Fibroblast of the aortic adventitia (primary cell): ENCODE measurements around the gene TMEM204. TPM values are rescaled to one million over a fixed set of nuclear protein-coding genes. Genes with fewer than 3 reads are reported as not detected.
A peak's percentile ranks its signal among the peaks of the same experiment; 100 is the strongest.

ENCODE experiments used
- DNase-seq: peaks from one replicate; pipeline ENCODE4 v3.0.0-alpha.2; 2010; ENCODE audit warnings: low read depth
- H3K4me3 ChIP-seq: 2 replicates; pipeline ENCODE4 v1.5.1; 2011; ENCODE audit warnings: low read depth, mild to moderate bottlenecking, control low read depth, low read length, moderate library complexity
- total RNA-seq: library from RNA; depleted of rRNA; stranded (reverse); fragments of >200 nt; gene quantifications from 2 replicates; pipeline ENCODE4 v1.2.3, GENCODE V29; 2012; ENCODE audit warnings: low replicate concordance
- TF ChIP-seq, protein P1 (sequence below): IDR thresholded peaks from 2 replicates; pipeline ENCODE4 v1.5.1; 2011; ENCODE audit warnings: mild to moderate bottlenecking, low read length, control low read depth, inconsistent platforms; ENCODE audit not compliant: insufficient read depth

TMEM204 gene
- total RNA-seq, 1 donor: 22.1 TPM

GRCh38 chr16:1532771-1533170 lies 695 bp upstream of the TMEM204 start:
- peak overlapping the region; percentile 87 for H3K4me3 ChIP-seq
- no peak for DNase-seq
- TF ChIP-seq, protein P1, sequence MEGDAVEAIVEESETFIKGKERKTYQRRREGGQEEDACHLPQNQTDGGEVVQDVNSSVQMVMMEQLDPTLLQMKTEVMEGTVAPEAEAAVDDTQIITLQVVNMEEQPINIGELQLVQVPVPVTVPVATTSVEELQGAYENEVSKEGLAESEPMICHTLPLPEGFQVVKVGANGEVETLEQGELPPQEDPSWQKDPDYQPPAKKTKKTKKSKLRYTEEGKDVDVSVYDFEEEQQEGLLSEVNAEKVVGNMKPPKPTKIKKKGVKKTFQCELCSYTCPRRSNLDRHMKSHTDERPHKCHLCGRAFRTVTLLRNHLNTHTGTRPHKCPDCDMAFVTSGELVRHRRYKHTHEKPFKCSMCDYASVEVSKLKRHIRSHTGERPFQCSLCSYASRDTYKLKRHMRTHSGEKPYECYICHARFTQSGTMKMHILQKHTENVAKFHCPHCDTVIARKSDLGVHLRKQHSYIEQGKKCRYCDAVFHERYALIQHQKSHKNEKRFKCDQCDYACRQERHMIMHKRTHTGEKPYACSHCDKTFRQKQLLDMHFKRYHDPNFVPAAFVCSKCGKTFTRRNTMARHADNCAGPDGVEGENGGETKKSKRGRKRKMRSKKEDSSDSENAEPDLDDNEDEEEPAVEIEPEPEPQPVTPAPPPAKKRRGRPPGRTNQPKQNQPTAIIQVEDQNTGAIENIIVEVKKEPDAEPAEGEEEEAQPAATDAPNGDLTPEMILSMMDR: no peak

DNA sequence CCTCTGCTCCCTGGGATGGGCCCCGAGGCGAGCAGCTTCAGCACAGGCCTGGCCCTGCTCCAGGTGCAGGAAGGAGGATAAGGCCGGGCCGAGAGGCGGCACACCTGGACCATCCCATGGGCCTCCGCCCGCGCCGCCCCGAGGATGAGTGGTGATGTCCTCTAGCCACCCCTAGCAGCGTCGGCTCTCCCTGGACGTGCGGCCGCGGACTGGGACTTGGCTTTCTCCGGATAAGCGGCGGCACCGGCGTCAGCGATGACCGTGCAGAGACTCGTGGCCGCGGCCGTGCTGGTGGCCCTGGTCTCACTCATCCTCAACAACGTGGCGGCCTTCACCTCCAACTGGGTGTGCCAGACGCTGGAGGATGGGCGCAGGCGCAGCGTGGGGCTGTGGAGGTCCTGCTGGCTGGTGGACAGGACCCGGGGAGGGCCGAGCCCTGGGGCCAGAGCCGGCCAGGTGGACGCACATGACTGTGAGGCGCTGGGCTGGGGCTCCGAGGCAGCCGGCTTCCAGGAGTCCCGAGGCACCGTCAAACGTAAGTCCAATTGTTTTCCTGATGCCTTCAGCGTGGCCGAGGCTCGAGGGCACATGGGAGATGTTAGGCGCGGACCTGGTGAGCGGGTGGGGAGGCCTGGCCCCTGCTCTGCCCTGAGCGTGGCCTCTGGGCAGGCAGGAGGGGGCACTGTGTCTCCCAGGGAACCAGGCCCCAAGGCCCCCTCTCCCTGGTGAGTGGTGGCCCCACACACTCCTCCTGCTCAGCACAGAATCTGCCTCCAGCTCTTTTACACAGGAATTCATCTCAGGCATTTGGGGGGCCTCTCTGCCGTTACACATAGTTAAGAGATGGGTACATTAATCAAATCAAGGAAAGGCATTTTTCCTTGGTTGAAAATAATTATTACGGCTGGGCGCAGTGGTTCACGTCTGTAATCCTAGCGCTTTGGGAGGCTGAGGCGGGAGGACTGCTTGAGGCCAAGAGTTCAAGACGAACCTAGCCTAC lies 855 bp downstream of the TMEM204 start:
- peak; percentile 56 for DNase-seq

GRCh38 chr16:1535391-1536291 lies 2.2 kb downstream of the TMEM204 start:
- peak; percentile 45 for DNase-seq
- H3K4me3 ChIP-seq: peak overlapping the region; percentile 87
- TF ChIP-seq, protein P1: no peak

More for the DNA sequence above, 855 bp downstream of the TMEM204 start:
- TF ChIP-seq, protein P1: no peak
- peak overlapping the region; percentile 87 for H3K4me3 ChIP-seq

- TF ChIP-seq, protein P1: no peak
- peak overlapping the region; percentile 13 for H3K4me3 ChIP-seq
- no peak for DNase-seq
Measured at GRCh38 chr16:1536601-1537000, 3.1 kb downstream of the TMEM204 start.

- no peak overlapping the region for H3K4me3 ChIP-seq
- TF ChIP-seq, protein P1: no peak
Measured at GRCh38 chr16:1537138-1537577, 3.7 kb downstream of the TMEM204 start.

GRCh38 chr16:1537763-1538289 lies 4.4 kb downstream of the TMEM204 start:
- TF ChIP-seq, protein P1: no peak
- no peak for DNase-seq
- no peak overlapping the region for H3K4me3 ChIP-seq

More at GRCh38 chr16:1537138-1537577, 3.7 kb downstream of the TMEM204 start:
- no peak for DNase-seq
